OCI-LY7 (cell line): ENCODE measurements around the gene C3. TPM values are rescaled to one million over a fixed set of nuclear protein-coding genes. Genes with fewer than 3 reads are reported as not detected.

Source experiments
- BruUV-seq: library from RNA; stranded (reverse); fragments of 400-500 nt; replicated peaks from 2 replicates; lab custom pipeline; 2021; lab: Mats Ljungman, UMichigan
- CTCF ChIA-PET: fragments of 300-600 bp; sonication (Branson Sonifier 250); formaldehyde crosslinking; loops from one replicate; lab custom pipeline; 2022; ENCODE audit warnings: antibody characterized with exemption; ENCODE audit not compliant: unreplicated experiment; lab: Charles Lee
- POLR2A ChIA-PET: fragments of 300-600 bp; sonication (Branson Sonifier 250); formaldehyde crosslinking; loops from one replicate; lab custom pipeline; 2022; ENCODE audit warnings: antibody characterized with exemption; lab: Charles Lee
- DNase-seq: peaks from one replicate; pipeline ENCODE4 v3.0.0-alpha.2; 2015; ENCODE audit warnings: low spot score
- H2AFZ ChIP-seq: fragments of 200-600 bp; sonication (generic), shearing (Covaris generic); 2 replicates; pipeline ENCODE4 v1.6.1; 2014; ENCODE audit warnings: mild to moderate bottlenecking, antibody characterized with exemption, low read length, moderate library complexity
- H3K27ac ChIP-seq: fragments of 200-600 bp; sonication (generic); 2 replicates; pipeline ENCODE4 v1.5.1; 2014; ENCODE audit warnings: mixed run types, low read depth, mild to moderate bottlenecking, moderate library complexity, low read length, inconsistent platforms; ENCODE audit not compliant: poor library complexity, severe bottlenecking
- H3K36me3 ChIP-seq: fragments of 200-600 bp; sonication (generic); 2 replicates; pipeline ENCODE4 v1.6.1; 2014; ENCODE audit warnings: mild to moderate bottlenecking, antibody characterized with exemption, low read length, moderate library complexity, mixed read lengths; ENCODE audit not compliant: insufficient read depth
- H3K4me1 ChIP-seq: fragments of 200-600 bp; sonication (generic); 2 replicates; pipeline ENCODE4 v1.5.1; 2014; ENCODE audit warnings: mild to moderate bottlenecking, low read length; ENCODE audit not compliant: insufficient read depth, poor library complexity, severe bottlenecking
- H3K4me2 ChIP-seq: fragments of 200-600 bp; sonication (generic); 2 replicates; pipeline ENCODE4 v1.6.1; 2014; ENCODE audit warnings: mild to moderate bottlenecking, low read length
- H3K4me3 ChIP-seq: fragments of 200-600 bp; sonication (generic); 2 replicates; pipeline ENCODE4 v1.5.1; 2014; ENCODE audit warnings: mild to moderate bottlenecking, low read depth, low read length; ENCODE audit not compliant: poor library complexity, severe bottlenecking
- H3K79me2 ChIP-seq: fragments of 200-600 bp; sonication (generic); 2 replicates; pipeline ENCODE4 v1.6.1; 2016; ENCODE audit warnings: low read depth, mild to moderate bottlenecking, low read length, moderate library complexity, mixed read lengths; ENCODE audit not compliant: insufficient read depth
- H3K9me2 ChIP-seq: fragments of 200-600 bp; sonication (generic); 2 replicates; pipeline ENCODE4 v1.6.1; 2016; ENCODE audit warnings: mild to moderate bottlenecking, low read length, mixed read lengths; ENCODE audit not compliant: insufficient read depth
- H3K9me3 ChIP-seq: fragments of 200-600 bp; sonication (generic); 2 replicates; pipeline ENCODE4 v1.6.1; 2014; ENCODE audit warnings: mild to moderate bottlenecking, mixed run types, low read length, mixed read lengths
- H4K20me1 ChIP-seq: fragments of 200-600 bp; sonication (generic); 2 replicates; pipeline ENCODE4 v1.6.1; 2014; ENCODE audit warnings: mild to moderate bottlenecking, antibody characterized with exemption, low read length, moderate library complexity, mixed read lengths; ENCODE audit not compliant: insufficient read depth
- EZH2phosphoT487 ChIP-seq: fragments of 200-600 bp; sonication (generic); IDR thresholded peaks from 2 replicates; pipeline ENCODE4 v1.6.1; 2018; ENCODE audit warnings: low read depth, borderline replicate concordance, mild to moderate bottlenecking, mixed run types, antibody characterized with exemption, low read length, moderate library complexity, mixed read lengths
- intact Hi-C: fragments of 100-400 bp; cut with micrococcal nuclease; formaldehyde crosslinking; loops from one replicate; pipeline ENCODE4 v1.10.0; 2022; ENCODE audit not compliant: unreplicated experiment
- total RNA-seq, 2 experiments: library from RNA; depleted of rRNA in 1 of 2; stranded (reverse); fragments of >200 nt in 1 of 2; shearing (Covaris generic) in 1 of 2; gene quantifications; 2 replicates each; pipeline ENCODE4 v1.2.3, GENCODE V29; 2014 to 2022
- TF ChIP-seq, protein P1 (sequence below): fragments of 200-600 bp; sonication (generic); conservative IDR thresholded peaks from 2 replicates; pipeline ENCODE4 v1.5.1; 2014; ENCODE audit warnings: mild to moderate bottlenecking, antibody characterized with exemption, low read length, moderate library complexity, mixed read lengths

Gene C3
- total RNA-seq, 2 experiments from 2014 or later = 0.13 TPM; not detected in 1

DNA sequence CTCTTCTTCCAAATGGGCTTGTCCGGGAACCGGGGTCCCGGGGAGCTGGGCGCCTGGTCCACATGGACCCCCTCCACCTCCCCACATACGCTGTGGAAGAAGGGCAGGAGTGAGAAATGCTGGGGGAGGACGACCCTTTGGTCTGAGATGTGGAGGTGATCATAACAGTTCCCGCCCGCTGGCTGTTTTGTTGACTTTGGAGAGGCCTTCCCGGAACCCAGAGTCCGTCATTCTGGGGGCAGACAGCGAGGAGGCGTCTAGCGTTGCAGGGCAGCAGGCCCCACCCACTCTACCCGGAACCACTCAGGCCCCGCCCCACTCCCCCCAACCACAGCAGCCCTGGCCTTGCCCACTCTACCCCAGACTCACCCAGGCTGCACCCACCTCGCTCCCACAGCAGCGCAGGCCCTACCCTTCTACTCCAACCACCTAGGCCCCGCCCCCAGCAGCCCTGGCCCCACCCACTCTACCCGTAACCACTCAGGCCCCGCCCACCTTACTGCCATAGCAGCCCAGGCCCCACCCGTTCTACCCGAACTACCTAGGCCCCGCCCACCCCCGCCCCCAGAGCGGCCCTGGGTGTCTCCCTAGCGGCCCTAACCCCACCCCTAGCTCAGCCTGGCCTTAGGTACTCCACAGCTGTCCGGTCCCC, 9.8 kb upstream of the C3 start:
- peak; percentile 89 for DNase-seq
- Histone ChIP-seq H3K4me2 (no peak overlapping the region), H3K79me2 (peaks cover 1% of the 10 kb centered on the region; the same call in 1 of the 2 replicates), H2AFZ (no peak overlapping the region), H3K9me3 (no peaks in the 10 kb centered on the region), H3K4me1 (peaks cover 20% of the 10 kb centered on the region), H4K20me1 (no peaks in the 10 kb centered on the region), H3K9me2 (no peaks in the 10 kb centered on the region), H3K36me3 (no peaks in the 10 kb centered on the region; the same call in 1 of the 2 replicates), H3K4me3 (no peak overlapping the region), H3K27ac (no peak overlapping the region)
- intact Hi-C loops = no loop called here
- TF ChIP-seq, protein P1, sequence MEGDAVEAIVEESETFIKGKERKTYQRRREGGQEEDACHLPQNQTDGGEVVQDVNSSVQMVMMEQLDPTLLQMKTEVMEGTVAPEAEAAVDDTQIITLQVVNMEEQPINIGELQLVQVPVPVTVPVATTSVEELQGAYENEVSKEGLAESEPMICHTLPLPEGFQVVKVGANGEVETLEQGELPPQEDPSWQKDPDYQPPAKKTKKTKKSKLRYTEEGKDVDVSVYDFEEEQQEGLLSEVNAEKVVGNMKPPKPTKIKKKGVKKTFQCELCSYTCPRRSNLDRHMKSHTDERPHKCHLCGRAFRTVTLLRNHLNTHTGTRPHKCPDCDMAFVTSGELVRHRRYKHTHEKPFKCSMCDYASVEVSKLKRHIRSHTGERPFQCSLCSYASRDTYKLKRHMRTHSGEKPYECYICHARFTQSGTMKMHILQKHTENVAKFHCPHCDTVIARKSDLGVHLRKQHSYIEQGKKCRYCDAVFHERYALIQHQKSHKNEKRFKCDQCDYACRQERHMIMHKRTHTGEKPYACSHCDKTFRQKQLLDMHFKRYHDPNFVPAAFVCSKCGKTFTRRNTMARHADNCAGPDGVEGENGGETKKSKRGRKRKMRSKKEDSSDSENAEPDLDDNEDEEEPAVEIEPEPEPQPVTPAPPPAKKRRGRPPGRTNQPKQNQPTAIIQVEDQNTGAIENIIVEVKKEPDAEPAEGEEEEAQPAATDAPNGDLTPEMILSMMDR = no peak
- TF ChIP-seq EZH2phosphoT487 = no peak
- ChIA-PET CTCF (interaction anchor here (0.6 kb wide), 1 partner anchor 803 kb away, joined by 3 read pairs; no protein-coding TSS in a partner anchor), POLR2A (no interaction called here)
- BruUV-seq = no TSS peak

DNA sequence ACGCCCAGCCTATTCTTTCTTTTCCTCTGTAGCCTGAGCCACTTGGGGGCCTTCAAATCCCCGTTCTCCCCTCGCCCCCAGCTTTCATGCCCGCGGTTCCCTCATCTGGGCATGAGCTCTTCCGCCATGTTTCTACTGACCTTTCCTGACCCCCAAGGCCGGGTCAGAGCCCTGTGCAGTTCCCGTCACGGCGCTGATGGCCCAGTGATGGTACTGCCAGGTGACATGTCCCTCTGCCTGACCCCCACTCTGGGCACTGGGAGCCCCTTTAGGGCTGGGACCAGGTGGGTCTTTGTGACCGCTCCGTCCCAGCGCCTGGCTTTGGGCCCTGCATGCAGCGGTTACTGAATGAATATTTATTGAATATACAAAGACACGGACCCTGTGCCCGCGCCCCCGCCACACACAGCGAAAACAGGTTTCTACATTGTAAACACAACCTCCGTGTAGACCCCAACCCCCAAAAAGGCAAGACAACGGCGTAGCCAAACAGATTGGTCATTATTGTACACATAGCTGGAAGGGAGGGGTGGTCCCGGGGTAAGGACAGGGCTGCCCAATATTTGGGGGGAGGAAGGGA, 9.2 kb upstream of the C3 start:
- Histone ChIP-seq H4K20me1 (no peaks in the 10 kb centered on the region), H3K4me2 (no peak overlapping the region), H3K79me2 (no peaks in the 10 kb centered on the region), H2AFZ (no peak overlapping the region), H3K9me2 (no peaks in the 10 kb centered on the region), H3K9me3 (no peaks in the 10 kb centered on the region), H3K27ac (no peak overlapping the region), H3K4me1 (peaks cover 22% of the 10 kb centered on the region), H3K4me3 (no peak overlapping the region), H3K36me3 (no peaks in the 10 kb centered on the region; the same call in 1 of the 2 replicates)
- DNase-seq = no peak
- no TSS peak for BruUV-seq
- CTCF ChIA-PET = no interaction called here
- POLR2A ChIA-PET = no interaction called here
- TF ChIP-seq, protein P1 = no peak
- no peak for TF ChIP-seq EZH2phosphoT487
- intact Hi-C loops = no loop called here

DNA sequence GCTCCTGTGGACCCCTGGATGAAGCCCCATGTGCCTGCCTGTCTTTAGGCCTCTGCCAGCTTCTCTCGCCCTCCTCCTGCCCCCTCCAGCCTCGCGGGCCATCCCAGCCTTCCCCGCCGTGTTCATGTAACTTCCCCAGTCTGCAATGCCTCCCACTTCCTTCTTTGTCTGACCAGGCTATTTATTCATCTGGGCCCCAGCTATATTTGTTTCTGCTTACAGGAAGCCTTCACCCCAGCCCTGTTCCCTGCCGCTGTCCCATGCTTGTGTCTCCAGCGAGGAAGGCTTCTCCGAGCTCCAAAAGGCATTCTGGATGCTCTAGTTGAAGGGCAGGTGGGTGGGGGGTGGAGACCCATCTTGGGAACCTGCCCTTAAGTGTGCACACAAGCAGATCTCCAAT, 7.9 kb upstream of the C3 start:
- H4K20me1 ChIP-seq = no peaks in the 10 kb centered on the region
- POLR2A ChIA-PET = interaction anchor here (0.8 kb wide), 1 partner anchor 135 kb away, joined by 4 read pairs; no protein-coding TSS in a partner anchor
- CTCF ChIA-PET = no interaction called here
- no peaks in the 10 kb centered on the region for H3K9me2 ChIP-seq
- peak overlapping the region; percentile 38; the same call in 1 of the 2 replicates for H2AFZ ChIP-seq
- no peaks in the 10 kb centered on the region for H3K79me2 ChIP-seq
- H3K27ac ChIP-seq = peak overlapping the region; percentile 61
- H3K9me3 ChIP-seq = no peaks in the 10 kb centered on the region
- H3K4me2 ChIP-seq = peak overlapping the region; percentile 58
- intact Hi-C loops = no loop called here
- DNase-seq = peak; percentile 63
- TF ChIP-seq EZH2phosphoT487 = no peak
- TF ChIP-seq, protein P1 = no peak
- H3K4me1 ChIP-seq = peaks cover 33% of the 10 kb centered on the region
- H3K36me3 ChIP-seq = no peaks in the 10 kb centered on the region; the same call in 1 of the 2 replicates
- peak overlapping the region; percentile 9 for H3K4me3 ChIP-seq
- no TSS peak for BruUV-seq
